DOHH2 (cell line): ENCODE measurements around the gene DCAF17.

Experiments used
- H3F3A ChIP-seq: fragments of 200-600 bp; sonication (generic), shearing (Covaris generic); 2 replicates; pipeline ENCODE4 v1.6.0; 2016; ENCODE audit warnings: antibody characterized with exemption, mild to moderate bottlenecking; ENCODE audit not compliant: control insufficient read depth, insufficient read depth
- H3K27ac ChIP-seq: fragments of 200-600 bp; sonication (generic); 2 replicates; pipeline ENCODE4 v1.5.1; 2014; ENCODE audit warnings: low read depth, mild to moderate bottlenecking, low read length, moderate library complexity
- H3K27me3 ChIP-seq: fragments of 200-600 bp; sonication (generic); 2 replicates; pipeline ENCODE4 v1.6.1; 2014; ENCODE audit warnings: mild to moderate bottlenecking, low read length, mixed read lengths; ENCODE audit not compliant: control insufficient read depth
- H3K36me3 ChIP-seq: fragments of 200-600 bp; sonication (generic); 2 replicates; pipeline ENCODE4 v1.6.1; 2014; ENCODE audit warnings: mild to moderate bottlenecking, low read length, moderate library complexity, mixed read lengths; ENCODE audit not compliant: control insufficient read depth
- H3K4me1 ChIP-seq: fragments of 200-600 bp; sonication (generic); 2 replicates; pipeline ENCODE4 v1.6.1; 2014; ENCODE audit warnings: mild to moderate bottlenecking, low read length, mixed read lengths; ENCODE audit not compliant: control insufficient read depth
- H3K4me2 ChIP-seq: fragments of 200-600 bp; sonication (generic); 2 replicates; pipeline ENCODE4 v1.6.0; 2014; ENCODE audit warnings: mild to moderate bottlenecking, low read length, moderate library complexity
- H3K4me3 ChIP-seq: fragments of 200-600 bp; sonication (generic); 2 replicates; pipeline ENCODE4 v1.5.1; 2014; ENCODE audit warnings: mild to moderate bottlenecking, low read length, mixed read lengths
- H3K79me2 ChIP-seq: fragments of 200-600 bp; sonication (generic); 2 replicates; pipeline ENCODE4 v1.6.1; 2014; ENCODE audit warnings: mild to moderate bottlenecking, low read length, mixed read lengths; ENCODE audit not compliant: control insufficient read depth
- H3K9me2 ChIP-seq: fragments of 200-600 bp; sonication (generic); replicated peaks from 2 replicates; pipeline ENCODE4 v1.6.1; 2014; ENCODE audit warnings: mild to moderate bottlenecking, low read length, mixed read lengths; ENCODE audit not compliant: control insufficient read depth
- H3K9me3 ChIP-seq: fragments of 200-600 bp; sonication (generic); 2 replicates; pipeline ENCODE4 v1.6.1; 2014; ENCODE audit warnings: antibody characterized with exemption, low read length, mixed read lengths; ENCODE audit not compliant: control insufficient read depth, insufficient read depth
- H4K20me1 ChIP-seq: fragments of 200-600 bp; sonication (generic); 2 replicates; pipeline ENCODE4 v1.6.0; 2014; ENCODE audit warnings: low read depth, mild to moderate bottlenecking, antibody characterized with exemption, low read length, moderate library complexity; ENCODE audit not compliant: control insufficient read depth, insufficient read depth
- CTCF ChIP-seq: fragments of 200-600 bp; sonication (generic); IDR thresholded peaks from one replicate; pipeline ENCODE4 v1.5.1; 2014; ENCODE audit warnings: antibody characterized with exemption, mild to moderate bottlenecking, low read depth, low read length; ENCODE audit not compliant: poor library complexity, severe bottlenecking
- EZH2phosphoT487 ChIP-seq: fragments of 200-600 bp; sonication (generic); IDR thresholded peaks from 2 replicates; pipeline ENCODE4 v1.6.1; 2017; ENCODE audit warnings: borderline replicate concordance, mild to moderate bottlenecking, antibody characterized with exemption, low read length, moderate library complexity, mixed read lengths

The DCAF17 gene

GRCh38 chr2:171470129-171470528 is 36.1 kb downstream of the DCAF17 start:
- H3K27ac ChIP-seq = no peak overlapping the region
- no peaks in the 10 kb centered on the region for H4K20me1 ChIP-seq
- TF ChIP-seq EZH2phosphoT487 (no peak), CTCF (no peak)
- no peaks in the 10 kb centered on the region for H3K4me1 ChIP-seq
- H3K27me3 ChIP-seq = no peaks in the 10 kb centered on the region
- H3K9me3 ChIP-seq = no peaks in the 10 kb centered on the region
- H3K9me2 ChIP-seq = no peaks in the 10 kb centered on the region
- peaks cover 2% of the 10 kb centered on the region; the same call in 1 of the 2 replicates for H3F3A ChIP-seq
- peaks cover 58% of the 10 kb centered on the region for H3K36me3 ChIP-seq
- H3K79me2 ChIP-seq = no peaks in the 10 kb centered on the region
- no peak overlapping the region for H3K4me3 ChIP-seq
- H3K4me2 ChIP-seq = no peak overlapping the region

- Histone ChIP-seq H3K4me1 (no peaks in the 10 kb centered on the region), H3K36me3 (peaks cover 63% of the 10 kb centered on the region), H3K4me3 (no peak overlapping the region), H3K27ac (no peak overlapping the region), H3K79me2 (no peaks in the 10 kb centered on the region), H3K9me3 (no peaks in the 10 kb centered on the region), H3K4me2 (no peak overlapping the region), H3K9me2 (no peaks in the 10 kb centered on the region), H4K20me1 (no peaks in the 10 kb centered on the region), H3K27me3 (no peaks in the 10 kb centered on the region), H3F3A (no peaks in the 10 kb centered on the region)
- no peak for TF ChIP-seq EZH2phosphoT487
These were observed 42.0 kb downstream of the DCAF17 start for GRCh38 chr2:171475979-171476378.

- no peak overlapping the region for H3K4me2 ChIP-seq
- H3K27me3 ChIP-seq = no peaks in the 10 kb centered on the region
- no peaks in the 10 kb centered on the region for H3K9me3 ChIP-seq
- peaks cover 67% of the 10 kb centered on the region for H3K36me3 ChIP-seq
- TF ChIP-seq EZH2phosphoT487 (no peak), CTCF (no peak)
- H3K4me1 ChIP-seq = no peaks in the 10 kb centered on the region
- H3F3A ChIP-seq = no peaks in the 10 kb centered on the region
- no peak overlapping the region for H3K27ac ChIP-seq
- no peaks in the 10 kb centered on the region for H4K20me1 ChIP-seq
- H3K9me2 ChIP-seq = no peaks in the 10 kb centered on the region
- H3K4me3 ChIP-seq = no peak overlapping the region
- H3K79me2 ChIP-seq = no peaks in the 10 kb centered on the region
These were observed 44.3 kb downstream of the DCAF17 start for GRCh38 chr2:171478345-171478744.

GRCh38 chr2:171479154-171479814 is 45.3 kb downstream of the DCAF17 start:
- TF ChIP-seq CTCF (no peak), EZH2phosphoT487 (no peak)
- Histone ChIP-seq H3K27ac (no peak overlapping the region), H4K20me1 (no peaks in the 10 kb centered on the region)

More at GRCh38 chr2:171479154-171479814, 45.3 kb downstream of the DCAF17 start:
- H3K4me2 ChIP-seq = no peak overlapping the region
- no peaks in the 10 kb centered on the region for H3K9me3 ChIP-seq
- no peaks in the 10 kb centered on the region for H3K9me2 ChIP-seq
- no peaks in the 10 kb centered on the region; the same call in 1 of the 2 replicates for H3F3A ChIP-seq
- H3K36me3 ChIP-seq = peaks cover 60% of the 10 kb centered on the region
- H3K4me1 ChIP-seq = no peaks in the 10 kb centered on the region
- no peaks in the 10 kb centered on the region for H3K27me3 ChIP-seq
- no peaks in the 10 kb centered on the region for H3K79me2 ChIP-seq
- H3K4me3 ChIP-seq = no peak overlapping the region
